SK-N-SH (cell line): Measurements from ENCODE around the gene DRC3.

Experiments used
- CHD2 ChIP-seq: fragments of 150-350 bp; IDR thresholded peaks from 2 replicates; pipeline ENCODE4 v1.6.1; 2018; ENCODE audit warnings: low read length; ENCODE audit not compliant: partially characterized antibody
- FOXJ3 ChIP-seq: sonication (generic); formaldehyde crosslinking; IDR thresholded peaks from 2 replicates; pipeline ENCODE4 v1.5.1; 2020; ENCODE audit warnings: mild to moderate bottlenecking, missing genetic modification reagents
- NRF1 ChIP-seq: IDR thresholded peaks from 2 replicates; pipeline ENCODE4 v1.6.1; 2012; ENCODE audit warnings: low read depth, mild to moderate bottlenecking, low read length
- RAD21 ChIP-seq: IDR thresholded peaks from 2 replicates; pipeline ENCODE4 v1.6.1; 2012; ENCODE audit warnings: mild to moderate bottlenecking, low read length
- TAF1 ChIP-seq: IDR thresholded peaks from 2 replicates; pipeline ENCODE4 v1.6.1; 2012; ENCODE audit warnings: low read depth, mild to moderate bottlenecking, low read length, moderate library complexity, borderline replicate concordance
- TF ChIP-seq, protein P1 (sequence below): fragments of 200-600 bp; sonication (generic); IDR thresholded peaks from 2 replicates; pipeline ENCODE4 v1.6.1; 2017; ENCODE audit warnings: antibody characterized with exemption, mild to moderate bottlenecking, moderate library complexity

DNA sequence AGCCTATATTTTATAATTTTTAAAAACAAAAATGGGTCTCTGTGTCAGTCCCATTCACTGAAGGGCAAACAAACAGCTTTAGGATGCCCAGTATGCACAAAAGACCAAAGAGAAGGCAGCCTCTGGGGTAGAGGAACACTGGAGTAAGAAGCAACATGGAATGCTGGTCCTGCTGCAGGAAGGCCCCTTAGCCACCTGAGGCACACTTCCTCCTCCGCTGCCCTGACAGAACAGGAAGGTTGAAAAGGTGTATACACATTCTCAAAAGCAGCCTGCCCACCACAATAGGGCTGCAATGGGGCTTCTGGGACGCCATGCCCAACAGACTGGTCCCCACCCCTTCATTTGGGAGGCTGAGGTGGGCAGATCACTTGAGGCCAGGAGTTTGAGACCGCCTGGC lies 20.0 kb upstream of the DRC3 start:
- TF ChIP-seq NRF1 (no peak), RAD21 (no peak), CHD2 (no peak), FOXJ3 (CRISPR knock-in tag) (no peak), TAF1 (no peak)
- TF ChIP-seq, protein P1, sequence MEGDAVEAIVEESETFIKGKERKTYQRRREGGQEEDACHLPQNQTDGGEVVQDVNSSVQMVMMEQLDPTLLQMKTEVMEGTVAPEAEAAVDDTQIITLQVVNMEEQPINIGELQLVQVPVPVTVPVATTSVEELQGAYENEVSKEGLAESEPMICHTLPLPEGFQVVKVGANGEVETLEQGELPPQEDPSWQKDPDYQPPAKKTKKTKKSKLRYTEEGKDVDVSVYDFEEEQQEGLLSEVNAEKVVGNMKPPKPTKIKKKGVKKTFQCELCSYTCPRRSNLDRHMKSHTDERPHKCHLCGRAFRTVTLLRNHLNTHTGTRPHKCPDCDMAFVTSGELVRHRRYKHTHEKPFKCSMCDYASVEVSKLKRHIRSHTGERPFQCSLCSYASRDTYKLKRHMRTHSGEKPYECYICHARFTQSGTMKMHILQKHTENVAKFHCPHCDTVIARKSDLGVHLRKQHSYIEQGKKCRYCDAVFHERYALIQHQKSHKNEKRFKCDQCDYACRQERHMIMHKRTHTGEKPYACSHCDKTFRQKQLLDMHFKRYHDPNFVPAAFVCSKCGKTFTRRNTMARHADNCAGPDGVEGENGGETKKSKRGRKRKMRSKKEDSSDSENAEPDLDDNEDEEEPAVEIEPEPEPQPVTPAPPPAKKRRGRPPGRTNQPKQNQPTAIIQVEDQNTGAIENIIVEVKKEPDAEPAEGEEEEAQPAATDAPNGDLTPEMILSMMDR = no peak
